Measurements from ENCODE around the gene NAV2. TPM values are rescaled to one million over a fixed set of nuclear protein-coding genes. Genes with fewer than 3 reads are reported as not detected.

The NAV2 gene
- total RNA-seq, 1 donor from 2014 or later, result 33.2 TPM

DNA sequence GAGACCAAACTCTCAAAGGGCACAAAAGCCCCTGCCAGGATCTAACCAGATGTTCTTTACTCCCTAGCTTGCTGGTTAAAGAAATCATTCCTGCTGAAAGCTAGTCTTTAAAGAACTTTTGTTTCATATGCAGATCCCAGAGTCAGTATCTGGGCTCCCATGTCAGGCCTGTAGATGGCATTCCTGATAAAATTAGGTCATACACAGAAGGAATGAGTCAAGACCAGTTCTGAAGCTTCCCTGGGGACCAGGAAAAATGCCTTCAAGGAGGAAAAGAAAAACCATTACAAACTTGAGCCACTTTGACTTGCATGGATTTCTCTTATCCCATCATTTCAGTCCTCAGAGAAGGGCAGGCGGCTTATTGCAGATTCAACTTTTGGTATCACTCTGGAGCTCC is 441.7 kb downstream of the NAV2 start:
- DNase-seq (ENCODE audit: low spot score) (no peak), ATAC-seq (no peak)

DNA sequence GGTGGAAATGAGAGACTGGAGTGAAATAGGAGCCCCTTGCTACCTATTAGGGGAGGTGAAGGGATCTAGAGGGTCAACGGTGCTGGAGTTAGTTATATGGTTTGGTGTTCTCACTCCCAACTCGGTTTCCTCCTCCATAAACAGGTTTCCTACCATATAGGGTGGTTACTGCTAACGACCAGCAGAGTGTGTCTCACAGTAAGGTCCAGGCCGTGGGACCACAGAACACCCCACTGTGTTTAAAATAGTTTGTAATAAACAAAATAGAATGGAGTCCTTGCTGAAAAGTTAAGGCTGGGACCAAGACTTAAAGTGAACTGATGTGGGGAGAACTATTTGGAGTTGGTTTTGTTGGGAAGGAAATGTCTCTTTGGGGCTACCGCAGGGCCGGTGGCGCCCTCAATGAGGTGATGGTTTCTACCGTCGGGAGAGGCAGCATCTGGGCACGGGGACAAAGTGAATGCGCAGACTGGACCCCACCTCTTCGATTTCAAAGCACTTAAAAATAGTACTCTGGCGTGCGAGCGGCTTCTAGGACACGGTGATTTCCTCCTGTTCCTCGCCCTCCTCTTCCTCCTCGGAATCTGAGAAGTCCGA is 443.1 kb downstream of the NAV2 start:
- intact Hi-C loops (cut with DNase I), result no loop called here
- no peak for DNase-seq (ENCODE audit: low spot score)
- no peak for ATAC-seq

More for the DNA sequence above, 441.7 kb downstream of the NAV2 start:
- intact Hi-C loops (cut with DNase I), result no loop called here

DNA sequence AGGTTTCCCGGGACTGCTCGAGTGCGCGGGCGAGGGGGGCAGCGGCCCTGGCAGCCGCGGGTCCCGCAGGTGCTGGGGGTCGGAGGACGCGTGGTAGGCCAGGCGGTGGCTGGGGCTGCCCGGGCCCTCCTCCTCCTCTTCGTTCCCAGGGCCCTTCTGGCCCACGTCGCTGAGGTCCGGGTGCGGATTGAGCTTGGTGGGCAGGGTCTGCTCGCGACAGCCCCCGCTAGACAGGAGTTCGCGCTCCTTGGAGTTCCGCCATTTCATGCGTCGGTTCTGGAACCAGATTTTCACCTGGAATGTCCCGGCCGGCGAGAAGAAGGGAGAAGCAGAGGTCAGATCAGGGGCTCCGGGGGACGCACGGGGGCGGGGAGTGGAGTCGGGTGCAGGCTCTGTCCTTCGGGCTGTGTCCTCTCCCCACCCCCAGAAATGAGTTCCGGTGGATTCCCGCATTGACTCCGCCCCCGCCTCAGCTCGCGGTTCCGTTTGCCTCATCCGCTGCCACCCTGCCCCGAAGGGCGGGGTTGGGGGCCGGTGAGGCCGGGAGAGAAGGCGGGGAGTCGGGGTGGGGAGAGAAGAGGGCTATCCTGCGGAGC is 443.7 kb downstream of the NAV2 start:
- intact Hi-C loops (cut with DNase I), result no loop called here
- DNase-seq (ENCODE audit: low spot score), result no peak
- ATAC-seq, result no peak

DNA sequence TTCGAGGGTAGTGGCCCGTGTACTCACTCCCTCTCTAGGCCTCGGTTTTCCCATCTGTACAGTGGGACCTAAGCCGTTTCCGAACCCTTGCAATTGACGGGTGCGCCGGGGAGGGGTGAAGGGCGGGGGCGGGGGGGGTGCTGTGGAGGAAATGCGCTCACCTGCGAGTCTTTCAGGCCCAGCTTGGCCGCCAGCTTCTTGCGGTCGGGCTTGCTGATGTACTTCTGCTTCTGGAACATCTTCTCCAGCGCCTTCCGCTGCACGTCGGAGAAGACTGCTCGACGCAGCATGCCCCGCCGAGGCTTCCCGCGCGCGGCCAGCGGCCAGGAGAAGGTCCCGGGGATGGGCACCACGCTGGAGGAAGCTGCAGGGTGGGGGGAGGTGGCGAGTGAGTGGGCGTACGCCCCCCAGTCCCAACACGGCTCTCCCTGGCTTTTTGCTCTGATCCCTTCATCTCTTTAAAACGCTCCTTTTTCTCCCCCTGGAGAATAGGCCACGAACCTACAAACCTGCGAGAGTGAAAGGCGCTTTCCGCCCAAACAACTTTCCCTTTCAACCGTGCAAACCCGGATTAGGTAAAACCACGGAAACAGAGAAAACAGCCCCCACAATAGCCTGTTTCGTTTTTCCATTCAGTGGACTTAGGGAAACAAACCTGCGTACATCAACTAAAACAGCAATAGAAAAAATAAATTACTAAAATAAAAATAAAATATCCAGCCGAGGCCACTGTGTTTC is 444.4 kb downstream of the NAV2 start:
- intact Hi-C loops (cut with DNase I), result no loop called here
- ATAC-seq, result no peak
- no peak for DNase-seq (ENCODE audit: low spot score)

DNA sequence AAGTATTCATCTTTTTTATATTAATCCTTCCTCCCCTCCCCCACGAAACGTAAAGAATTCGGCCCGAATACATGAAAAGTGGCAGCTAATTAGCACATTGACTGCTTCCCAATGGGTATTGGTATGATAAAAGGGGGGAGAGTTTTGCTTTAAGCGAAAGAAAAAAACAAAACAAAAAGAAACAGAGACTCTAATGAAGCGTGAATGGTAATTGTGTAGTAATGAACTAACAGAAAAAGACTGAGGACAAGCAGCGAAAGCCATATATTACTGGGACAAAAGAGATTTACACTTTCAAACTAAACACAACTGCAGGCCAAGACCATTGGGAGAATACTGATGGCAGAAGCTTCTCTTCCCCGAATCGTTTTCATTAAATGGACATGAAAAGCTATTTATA is 445.1 kb downstream of the NAV2 start:
- no peak for DNase-seq (ENCODE audit: low spot score)
- intact Hi-C loops (cut with DNase I), result no loop called here
- no peak for ATAC-seq

DNA sequence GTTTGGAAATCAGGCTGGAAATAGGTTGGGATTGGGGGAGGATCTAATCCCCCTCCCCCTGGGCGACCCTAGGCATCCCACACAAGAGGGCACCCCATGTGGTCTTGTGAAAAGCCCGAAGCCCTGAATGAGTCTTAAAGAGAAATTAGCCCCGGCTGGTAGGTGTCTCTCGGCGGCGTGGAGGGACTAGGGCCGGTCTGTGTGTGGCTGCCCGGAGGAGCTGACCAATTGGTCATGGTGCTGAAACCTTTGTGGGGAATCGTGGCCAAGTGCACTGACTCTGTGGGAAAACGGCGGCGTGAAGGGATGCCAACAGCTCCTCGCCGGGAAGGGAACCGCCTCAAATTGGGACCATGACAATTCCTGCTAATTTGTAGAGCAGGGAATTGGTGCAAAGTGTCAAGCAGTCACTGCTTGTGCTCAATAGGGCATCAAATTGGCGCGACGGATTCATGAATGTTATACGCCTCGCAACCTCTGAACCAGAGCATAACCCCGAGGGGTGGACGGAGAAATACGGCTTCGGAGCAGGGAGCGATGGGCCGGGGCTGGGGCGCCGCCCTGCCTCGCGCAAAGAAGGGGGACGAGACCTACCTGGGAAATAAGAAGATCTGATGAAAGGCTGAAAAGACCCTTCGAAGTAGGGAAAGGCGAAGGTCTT is 446.1 kb downstream of the NAV2 start:
- ATAC-seq, result peak; percentile 60
- DNase-seq (ENCODE audit: low spot score), result peak; percentile 70
- intact Hi-C loops (cut with DNase I), result no loop called here

DNA sequence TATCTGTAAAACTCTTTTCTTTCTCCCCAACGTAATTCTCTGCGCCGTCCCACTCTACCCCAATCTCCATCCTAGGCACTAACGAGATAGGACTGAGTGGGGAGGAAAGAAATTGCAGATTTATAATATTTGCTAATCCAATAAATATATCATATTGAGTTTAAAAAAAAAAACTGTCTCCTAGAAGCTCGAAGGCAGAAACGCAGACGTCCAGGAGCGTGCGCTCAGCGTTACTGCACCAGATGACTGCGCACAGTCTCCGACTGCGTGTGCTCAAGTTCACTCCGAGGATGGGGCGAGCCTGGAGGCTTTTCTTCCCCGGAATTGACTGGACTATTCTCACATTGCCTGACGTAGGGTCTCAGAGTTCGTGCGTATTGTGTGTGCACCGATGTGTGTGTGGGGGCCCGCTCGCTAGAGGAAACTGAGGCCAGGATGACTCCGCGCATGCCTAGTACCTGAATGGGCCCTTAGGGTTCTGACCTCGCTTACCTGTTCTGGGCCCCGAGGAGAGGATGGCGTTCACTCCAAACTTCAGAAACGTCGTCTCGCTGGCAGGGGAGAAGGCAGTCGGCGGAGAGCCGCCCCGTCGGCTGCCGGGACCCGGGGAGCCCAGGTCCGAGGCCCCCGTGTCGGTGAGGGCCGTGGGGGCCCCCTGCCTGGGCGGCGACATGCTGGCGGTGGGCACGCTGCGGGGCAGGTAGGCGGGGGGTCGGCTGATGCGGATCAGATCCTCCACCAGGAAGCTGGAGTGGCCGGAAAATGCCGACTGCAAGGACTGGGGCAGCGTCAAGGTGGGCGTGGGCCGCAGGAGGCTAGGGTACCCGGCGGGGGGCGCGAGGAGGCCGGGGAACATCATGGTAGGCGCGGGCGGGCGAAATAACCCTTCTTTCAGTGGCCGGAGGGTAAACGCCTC is 447.1 kb downstream of the NAV2 start:
- intact Hi-C loops (cut with DNase I), result no loop called here
- ATAC-seq (no peak), DNase-seq (ENCODE audit: low spot score) (no peak)

DNA sequence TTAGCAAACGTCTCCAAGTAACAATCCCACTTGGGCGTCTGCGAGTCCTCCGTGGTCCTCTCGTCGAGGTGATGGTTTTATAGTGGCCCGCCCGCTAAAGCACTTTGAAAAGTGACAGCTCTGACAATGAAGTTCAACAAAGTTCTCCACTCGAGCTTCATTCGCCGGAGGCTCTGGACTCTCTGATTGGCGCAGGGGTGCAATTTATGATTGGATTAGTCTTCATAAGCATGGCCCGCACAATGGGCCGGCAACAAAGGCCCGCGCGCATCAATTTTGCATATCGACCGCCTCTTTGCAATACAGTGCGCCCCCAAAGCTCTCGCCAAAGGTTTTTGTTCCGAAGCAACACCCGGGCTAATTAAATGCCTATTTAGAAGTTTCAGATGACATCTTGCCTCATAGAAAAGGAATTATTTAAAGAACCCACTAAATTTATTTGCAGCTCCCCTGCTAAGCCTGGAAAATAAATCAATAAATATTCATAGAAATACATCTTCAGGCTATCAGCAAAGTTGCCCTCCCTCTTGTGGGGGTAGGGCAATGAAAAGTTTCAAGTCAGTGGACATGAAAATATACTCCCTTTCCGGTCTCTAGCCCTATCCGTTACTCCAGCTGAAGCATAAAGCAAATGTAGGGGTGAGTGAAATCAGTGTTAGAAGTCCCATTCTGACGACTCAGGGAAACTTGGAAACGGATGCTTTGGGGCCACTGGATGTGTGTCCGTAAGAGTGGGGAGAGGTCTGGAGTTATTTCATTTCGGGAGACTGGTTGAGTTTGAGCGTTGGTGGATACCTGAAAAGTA is 448.0 kb downstream of the NAV2 start, which contains the start of gene DBX1:
Gene DBX1 (minus strand): TSS at position 51 of the 805 bp plus-strand sequence. CDS start 151 bp downstream, outside the sequence.
- no peak for DNase-seq (ENCODE audit: low spot score)
- intact Hi-C loops (cut with DNase I), result no loop called here
- ATAC-seq, result no peak

DNA sequence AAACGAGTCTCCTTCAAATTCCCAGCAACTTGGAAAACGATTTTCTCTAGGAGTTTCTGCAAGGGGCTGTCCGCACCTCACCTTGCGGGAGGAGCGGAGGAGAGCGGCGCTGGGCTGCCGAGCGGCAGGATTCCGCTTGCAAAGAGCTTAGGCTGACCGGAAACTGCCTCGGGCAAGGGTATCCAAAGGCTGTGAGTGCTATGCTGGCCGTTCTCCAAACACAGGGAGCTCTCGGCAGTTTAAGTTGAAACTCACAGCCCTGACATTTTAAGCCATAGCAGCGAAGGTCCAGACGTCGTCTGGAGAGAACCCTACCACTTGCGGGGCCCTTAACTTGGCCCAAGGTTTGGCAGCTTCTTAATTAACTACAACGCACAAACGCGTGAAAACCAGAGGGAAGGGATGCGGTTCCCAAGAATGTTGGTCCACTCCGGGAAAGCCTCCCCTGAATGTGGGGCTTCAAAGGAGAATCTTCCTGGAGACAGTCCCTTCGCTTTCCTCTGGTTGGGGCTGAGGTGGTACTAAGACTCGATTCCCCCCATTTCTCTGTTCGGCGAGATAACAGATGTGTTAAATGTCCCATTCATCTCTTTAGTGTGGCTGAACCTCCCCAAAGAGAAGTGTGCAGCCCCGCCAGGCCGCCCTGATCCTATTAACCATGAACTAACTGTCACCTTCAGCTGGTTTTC is 448.7 kb downstream of the NAV2 start:
- DNase-seq (ENCODE audit: low spot score), result no peak
- intact Hi-C loops (cut with DNase I), result no loop called here
- no peak for ATAC-seq

DNA sequence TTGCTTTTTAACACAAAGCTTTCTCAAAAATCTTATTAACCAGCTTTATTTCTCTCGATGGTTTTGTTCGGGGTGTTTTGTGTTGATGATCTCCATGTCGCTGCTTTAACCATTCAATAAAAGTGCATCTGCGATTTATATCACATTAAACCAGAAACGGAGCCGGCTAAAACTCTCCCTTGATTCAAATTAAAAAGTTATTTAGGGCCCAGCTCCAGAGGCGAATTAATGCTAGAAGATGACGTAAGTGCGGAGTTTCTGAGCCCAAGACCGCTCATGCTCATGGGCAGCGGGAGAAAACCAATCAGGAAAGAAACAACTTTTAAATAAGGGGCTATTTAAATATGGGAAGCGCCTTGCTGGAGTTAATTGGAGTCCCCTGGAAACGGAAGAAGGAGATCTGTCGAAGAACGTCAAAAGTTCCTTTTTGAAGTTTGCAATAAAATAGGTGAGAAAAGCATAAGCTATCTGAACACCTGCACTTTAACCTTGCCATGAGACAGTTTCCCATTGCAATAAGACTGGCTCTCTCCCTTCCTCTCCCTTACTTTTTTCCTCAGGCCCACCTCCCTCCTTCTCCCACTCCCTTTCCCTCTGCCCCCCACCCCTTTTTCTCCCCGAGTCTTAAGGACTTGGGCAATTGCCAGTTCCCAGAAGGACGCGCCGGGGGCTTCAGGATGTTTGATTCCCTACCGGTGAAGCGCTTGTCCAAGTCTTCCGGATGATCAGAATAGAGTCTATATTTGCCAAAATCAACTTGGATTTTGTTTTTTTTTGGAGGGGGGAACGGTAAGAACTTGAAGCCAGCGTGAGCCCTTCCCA is 449.5 kb downstream of the NAV2 start:
- no peak for DNase-seq (ENCODE audit: low spot score)
- no peak for ATAC-seq
- intact Hi-C loops (cut with DNase I), result no loop called here

DNA sequence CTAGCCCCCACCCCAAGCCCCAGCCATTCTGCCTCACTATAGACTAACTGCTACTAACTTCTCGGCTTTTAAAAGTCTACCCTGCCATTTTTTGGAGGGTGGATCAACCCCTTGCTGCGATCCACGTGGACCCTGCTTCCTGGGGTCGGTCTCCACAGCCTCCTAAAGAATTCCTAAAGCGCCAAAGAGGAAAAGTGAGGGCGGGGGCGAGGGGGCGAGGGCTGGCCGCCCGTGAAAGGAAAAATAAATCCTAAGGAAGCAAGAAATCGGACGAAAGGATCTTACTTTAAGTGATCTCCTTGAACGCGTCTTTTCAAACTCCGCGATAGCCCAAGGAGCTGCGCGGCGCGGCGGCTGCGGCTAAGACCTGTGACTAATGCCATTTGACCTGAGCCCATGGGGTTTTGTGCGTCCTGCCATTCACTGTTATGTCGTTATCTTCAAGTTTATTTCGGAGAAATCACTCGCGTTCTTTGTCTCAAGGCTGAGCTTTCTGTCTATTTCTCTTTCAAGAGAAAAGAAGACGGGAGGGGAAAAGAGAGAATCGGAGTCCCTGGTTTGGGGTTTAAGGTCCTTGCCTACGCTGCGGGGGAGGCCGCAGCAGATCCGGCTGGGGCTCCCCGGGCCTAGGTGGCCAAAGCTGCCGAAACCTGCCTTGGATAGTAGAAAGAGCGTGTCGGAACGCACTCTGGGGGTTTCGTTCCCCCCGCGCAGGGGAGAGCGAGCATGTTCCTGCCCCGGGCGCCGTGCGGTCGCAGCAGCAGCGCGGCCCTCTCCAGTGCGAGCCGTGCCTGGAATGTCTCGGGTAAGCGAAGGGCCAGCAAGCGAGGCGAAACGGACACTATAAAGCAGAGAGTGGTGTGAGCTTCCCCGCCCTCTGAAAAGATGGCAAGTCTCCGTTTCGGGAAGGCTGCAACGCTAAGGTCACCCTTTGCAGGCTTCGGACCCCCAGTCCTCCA is 450.5 kb downstream of the NAV2 start:
- DNase-seq (ENCODE audit: low spot score), result no peak
- intact Hi-C loops (cut with DNase I), result no loop called here
- ATAC-seq, result no peak

DNA sequence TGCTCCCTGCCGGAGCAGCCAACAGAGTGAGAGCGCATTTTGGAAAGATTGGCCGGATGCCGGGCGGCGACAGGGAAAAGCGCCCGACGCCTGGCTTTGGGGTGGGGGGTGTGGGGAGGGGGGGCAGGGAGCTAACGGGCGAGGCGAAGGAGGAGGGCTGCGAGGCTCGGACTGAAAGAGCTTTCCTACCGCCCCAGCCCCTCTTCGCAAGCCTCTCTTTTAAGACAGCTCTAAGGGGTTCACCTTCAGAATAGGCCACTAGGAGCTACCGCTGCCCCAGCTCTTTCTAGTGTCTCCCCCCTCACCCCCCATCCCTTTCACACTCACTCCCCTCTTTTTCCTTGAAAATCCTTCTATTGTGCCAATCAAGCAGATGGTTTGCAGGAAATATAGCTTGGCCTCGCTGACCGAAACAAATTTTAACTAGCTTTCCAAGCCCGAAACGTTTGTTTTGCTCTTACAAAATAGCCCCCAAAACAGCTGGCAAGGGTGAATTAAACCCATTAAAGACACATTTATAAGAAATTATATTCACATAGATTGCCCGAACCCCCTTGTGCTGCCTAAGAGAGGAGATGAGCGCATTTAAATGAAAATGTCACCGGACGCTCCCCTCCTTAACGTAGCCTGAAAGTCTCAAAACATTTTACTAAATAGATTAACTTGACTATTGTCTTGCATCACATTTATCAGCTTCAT is 451.3 kb downstream of the NAV2 start:
- DNase-seq (ENCODE audit: low spot score) (no peak), ATAC-seq (no peak)

More for the DNA sequence above, 451.3 kb downstream of the NAV2 start:
- intact Hi-C loops (cut with DNase I), result no loop called here
